ENCODE measurements around the gene BTBD19.
"Not testable (repeated sequence)": the region's sequence is repeated elsewhere in the genome, so short reads cannot be mapped to it uniquely, and the experiment has no call there.

BTBD19 gene

GRCh38 chr1:44808063-44808937 is at the start of gene BTBD19:
BTBD19 (plus strand) TSS chr1:44808523; CDS start chr1:44808821, 298 bp downstream.
- no peak for DNase-seq (ENCODE audit: low spot score)

GRCh38 chr1:44759077-44759476 is 49.2 kb upstream of the BTBD19 start:
- no peak for DNase-seq (ENCODE audit: low spot score)

GRCh38 chr1:44760876-44761275 is 47.4 kb upstream of the BTBD19 start:
- DNase-seq (ENCODE audit: low spot score): no peak

- DNase-seq (ENCODE audit: low spot score): not testable (repeated sequence)
These were observed 41.9 kb upstream of the BTBD19 start for GRCh38 chr1:44766421-44766820.

GRCh38 chr1:44775078-44775929 is 33.0 kb upstream of the BTBD19 start, which contains the start of gene RPS8:
RPS8 (plus strand) TSS chr1:44775540; CDS start chr1:44775597, 57 bp downstream.
- DNase-seq (ENCODE audit: low spot score): peak; percentile 88

GRCh38 chr1:44775930-44776729 is 32.2 kb upstream of the BTBD19 start:
- DNase-seq (ENCODE audit: low spot score): no peak

- no peak for DNase-seq (ENCODE audit: low spot score)
These were observed 31.6 kb upstream of the BTBD19 start for GRCh38 chr1:44776730-44777068.

- no peak for DNase-seq (ENCODE audit: low spot score)
These were observed 30.8 kb upstream of the BTBD19 start for GRCh38 chr1:44777547-44777946.

- DNase-seq (ENCODE audit: low spot score): no peak
These were observed 30.2 kb upstream of the BTBD19 start for GRCh38 chr1:44777969-44778635.

- DNase-seq (ENCODE audit: low spot score): no peak
These were observed 29.4 kb upstream of the BTBD19 start for GRCh38 chr1:44778705-44779576.

GRCh38 chr1:44780583-44781121 is 27.7 kb upstream of the BTBD19 start:
- no peak for DNase-seq (ENCODE audit: low spot score)

- no peak for DNase-seq (ENCODE audit: low spot score)
These were observed 24.6 kb upstream of the BTBD19 start for GRCh38 chr1:44783697-44784093.

- no peak for DNase-seq (ENCODE audit: low spot score)
These were observed 24.0 kb upstream of the BTBD19 start for GRCh38 chr1:44784094-44785028.

GRCh38 chr1:44785029-44785380 is 23.3 kb upstream of the BTBD19 start:
- DNase-seq (ENCODE audit: low spot score): no peak

- no peak for DNase-seq (ENCODE audit: low spot score)
These were observed 22.7 kb upstream of the BTBD19 start for GRCh38 chr1:44785501-44786137.

- peak; percentile 73 for DNase-seq (ENCODE audit: low spot score)
These were observed 22.0 kb upstream of the BTBD19 start for GRCh38 chr1:44786138-44786840.

GRCh38 chr1:44786841-44787426 is 21.4 kb upstream of the BTBD19 start:
- no peak for DNase-seq (ENCODE audit: low spot score)

GRCh38 chr1:44787506-44787905 is 20.8 kb upstream of the BTBD19 start:
- no peak for DNase-seq (ENCODE audit: low spot score)

All from CD4-positive, alpha-beta T cell treated with Interleukin-6 at 100 ng/mL for 8 hours (primary cell).